Gastrocnemius medialis (tissue), 4 donors: ENCODE data around the gene COX17. TPM values are rescaled to one million over a fixed set of nuclear protein-coding genes. Genes with fewer than 3 reads are reported as not detected.
A peak's percentile ranks its signal among the peaks of the same experiment; 100 is the strongest.

Experiments used
- ATAC-seq, 2 donors: fragments of 150-250 bp; one replicate each; pipeline ENCODE4 v1.9.1; 2016
- DNase-seq, 2 donors: peaks; one replicate each; pipeline ENCODE4 v3.0.0-alpha.2; 2019
- H3K27ac ChIP-seq, 4 donors: fragments of 200-600 bp; sonication (generic); 1 replicate in 1 of 4; 2 replicates in 3 of 4; pipeline ENCODE4 v1.5.1; 2016 to 2018; ENCODE audit warnings: mild to moderate bottlenecking in 2 of 4, moderate library complexity in 1 of 4
- H3K27me3 ChIP-seq, 3 donors: fragments of 200-600 bp; sonication (generic) in 2 of 3; 1 replicate in 1 of 3; 2 replicates in 2 of 3; pipeline versions ENCODE4 v1.5.1 to v1.6.0; 2016 to 2019; ENCODE audit warnings: mild to moderate bottlenecking in 1 of 3, moderate library complexity in 1 of 3
- H3K36me3 ChIP-seq, 2 donors: fragments of 200-600 bp; sonication (generic) in 1 of 2; one replicate each; pipeline ENCODE4 v1.5.1; 2017 to 2018
- H3K4me1 ChIP-seq, 2 donors: fragments of 200-600 bp; sonication (generic) in 1 of 2; one replicate each; pipeline ENCODE4 v1.5.1; 2016 to 2017; ENCODE audit warnings: mild to moderate bottlenecking in 2 of 2
- H3K4me3 ChIP-seq, 4 donors: fragments of 200-600 bp; sonication (generic) in 3 of 4; 1 replicate in 1 of 4; 2 replicates in 3 of 4; pipeline ENCODE4 v1.5.1; 2016 to 2019; ENCODE audit warnings: mild to moderate bottlenecking in 2 of 4
- H3K9me3 ChIP-seq, 3 donors: fragments of 200-600 bp; sonication (generic) in 2 of 3; 1 replicate in 1 of 3; 2 replicates in 2 of 3; pipeline ENCODE4 v1.5.1; 2016 to 2019
- POLR2A ChIP-seq, 2 donors: fragments of 450-650 bp; IDR thresholded peaks; one replicate each; pipeline ENCODE4 v1.6.1; 2017; ENCODE audit warnings: antibody characterized with exemption in 2 of 2, mild to moderate bottlenecking in 2 of 2, moderate library complexity in 2 of 2
- in situ Hi-C, 4 donors: fragments of 200-750 bp; cut with MboI; loops; one replicate each; pipeline versions ENCODE4 v1.15.0 to v1.8.0; 2017; ENCODE audit warnings: low sequenced_read_pairs in 4 of 4
- intact Hi-C: fragments of 100-400 bp; cut with DNase I; formaldehyde crosslinking; loops from one replicate; pipeline ENCODE4 v1.15.1; 2023; ENCODE audit warnings: low total_unique reads
- total RNA-seq, 4 donors: library from RNA; depleted of rRNA; stranded (reverse); fragments of >200 nt; gene quantifications; one replicate each; pipeline versions ENCODE4 v1.1.0 to v1.2.3, GENCODE V29; 2016
- TF ChIP-seq, protein P1 (sequence below), 5 experiments: fragments of 450-650 bp in 3 of 5; fragments of 200-600 bp in 2 of 5; sonication (generic) in 2 of 5; IDR thresholded peaks in 4 of 5; conservative IDR thresholded peaks in 1 of 5; 1 replicate in 4 of 5; 2 replicates in 1 of 5; pipeline ENCODE4 v1.5.1; 2016 to 2019; ENCODE audit warnings: antibody characterized with exemption in 5 of 5, mild to moderate bottlenecking in 3 of 5, moderate library complexity in 3 of 5

Gene COX17
- total RNA-seq, 4 donors from 2014 or later = 63.4 to 146 (median 87.5) TPM

- H3K9me3 ChIP-seq = no peaks in the 10 kb centered on the region
- ATAC-seq (no peak), DNase-seq (no peak)
- intact Hi-C loops = loop anchor here (10.0 kb wide), 1 partner anchor 394 kb away; the partner anchor contains the start of gene GSK3B
- in situ Hi-C loops = no loop called here
- peak overlapping the region in 1 of 4 donors; percentile 21 for H3K27ac ChIP-seq
- peaks cover 0 to 8% of the 10 kb centered on the region in 2 donors for H3K4me1 ChIP-seq
- no peaks in the 10 kb centered on the region for H3K27me3 ChIP-seq
- TF ChIP-seq POLR2A (IDR thresholded peaks at IDR 0.05) = no peak
- TF ChIP-seq, protein P1, sequence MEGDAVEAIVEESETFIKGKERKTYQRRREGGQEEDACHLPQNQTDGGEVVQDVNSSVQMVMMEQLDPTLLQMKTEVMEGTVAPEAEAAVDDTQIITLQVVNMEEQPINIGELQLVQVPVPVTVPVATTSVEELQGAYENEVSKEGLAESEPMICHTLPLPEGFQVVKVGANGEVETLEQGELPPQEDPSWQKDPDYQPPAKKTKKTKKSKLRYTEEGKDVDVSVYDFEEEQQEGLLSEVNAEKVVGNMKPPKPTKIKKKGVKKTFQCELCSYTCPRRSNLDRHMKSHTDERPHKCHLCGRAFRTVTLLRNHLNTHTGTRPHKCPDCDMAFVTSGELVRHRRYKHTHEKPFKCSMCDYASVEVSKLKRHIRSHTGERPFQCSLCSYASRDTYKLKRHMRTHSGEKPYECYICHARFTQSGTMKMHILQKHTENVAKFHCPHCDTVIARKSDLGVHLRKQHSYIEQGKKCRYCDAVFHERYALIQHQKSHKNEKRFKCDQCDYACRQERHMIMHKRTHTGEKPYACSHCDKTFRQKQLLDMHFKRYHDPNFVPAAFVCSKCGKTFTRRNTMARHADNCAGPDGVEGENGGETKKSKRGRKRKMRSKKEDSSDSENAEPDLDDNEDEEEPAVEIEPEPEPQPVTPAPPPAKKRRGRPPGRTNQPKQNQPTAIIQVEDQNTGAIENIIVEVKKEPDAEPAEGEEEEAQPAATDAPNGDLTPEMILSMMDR (IDR thresholded peaks at IDR 0.05 in 4 of 5, conservative IDR thresholded peaks at IDR 0.05 in 1 of 5) = no peak
- no peaks in the 10 kb centered on the region for H3K36me3 ChIP-seq
- no peak overlapping the region for H3K4me3 ChIP-seq
Measured at GRCh38 chr3:119700920-119701734, 23.9 kb upstream of the COX17 start.

GRCh38 chr3:119700269-119700919 lies 23.2 kb upstream of the COX17 start:
- TF ChIP-seq POLR2A (IDR thresholded peaks at IDR 0.05) = no peak
- TF ChIP-seq, protein P1 (IDR thresholded peaks at IDR 0.05 in 4 of 5, conservative IDR thresholded peaks at IDR 0.05 in 1 of 5) = no peak
- in situ Hi-C loops = no loop called here

DNA sequence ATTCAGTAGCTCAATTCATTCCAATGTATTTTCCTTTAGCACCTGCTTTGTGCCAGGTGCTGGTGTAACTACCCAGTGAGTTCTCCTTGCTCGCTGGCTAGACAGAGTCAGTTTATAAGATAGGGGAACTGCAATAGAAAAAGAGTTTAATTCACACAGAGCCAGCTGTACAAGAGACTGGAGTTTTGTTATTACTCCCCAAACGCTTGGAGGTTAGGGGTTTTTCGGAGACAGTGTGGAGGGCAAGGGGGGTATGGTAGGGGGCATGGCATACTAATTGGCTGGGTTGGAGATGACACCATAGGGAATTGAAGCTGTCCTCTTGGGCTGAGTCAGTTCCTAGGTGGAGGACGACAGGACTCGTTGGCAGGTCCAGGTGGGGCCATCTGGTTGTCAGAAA lies 20.2 kb upstream of the COX17 start:
- Histone ChIP-seq H3K27me3 (no peaks in the 10 kb centered on the region), H3K27ac (no peak overlapping the region), H3K4me1 (no peaks in the 10 kb centered on the region), H3K4me3 (no peak overlapping the region), H3K9me3 (no peaks in the 10 kb centered on the region), H3K36me3 (no peaks in the 10 kb centered on the region)
- TF ChIP-seq, protein P1 (IDR thresholded peaks at IDR 0.05 in 4 of 5, conservative IDR thresholded peaks at IDR 0.05 in 1 of 5) = no peak
- TF ChIP-seq POLR2A (IDR thresholded peaks at IDR 0.05) = no peak
- DNase-seq = no peak
- intact Hi-C loops (no loop called here), in situ Hi-C loops (loop anchor here (25.0 kb wide), 3 partner anchors 185 to 410 kb away; partner anchors contain the start of genes ARHGAP31 (in 3 of the 4) and GSK3B (in 1 of the 4))
- no peak for ATAC-seq

More at GRCh38 chr3:119700269-119700919, 23.2 kb upstream of the COX17 start:
- peak overlapping the region in 2 of 4 donors; percentile 15 to 21 for H3K27ac ChIP-seq
- DNase-seq = no peak
- no peak for ATAC-seq
- intact Hi-C loops = loop anchor here (10.0 kb wide), 1 partner anchor 394 kb away; the partner anchor contains the start of gene GSK3B
- no peaks in the 10 kb centered on the region for H3K9me3 ChIP-seq
- no peaks in the 10 kb centered on the region for H3K36me3 ChIP-seq
- H3K4me1 ChIP-seq = peaks cover 0 to 8% of the 10 kb centered on the region in 2 donors
- H3K4me3 ChIP-seq = no peak overlapping the region
- no peaks in the 10 kb centered on the region for H3K27me3 ChIP-seq

- intact Hi-C loops (no loop called here), in situ Hi-C loops (loop anchor here (25.0 kb wide), 3 partner anchors 183 to 408 kb away; partner anchors contain the start of genes ARHGAP31 (in 3 of the 4) and GSK3B (in 1 of the 4))
- no peak for ATAC-seq
- H3K4me1 ChIP-seq = no peaks in the 10 kb centered on the region
- H3K27me3 ChIP-seq = no peaks in the 10 kb centered on the region
- no peak overlapping the region for H3K4me3 ChIP-seq
- no peak overlapping the region for H3K27ac ChIP-seq
- no peak for DNase-seq
- TF ChIP-seq, protein P1 (IDR thresholded peaks at IDR 0.05 in 4 of 5, conservative IDR thresholded peaks at IDR 0.05 in 1 of 5) = no peak
- TF ChIP-seq POLR2A (IDR thresholded peaks at IDR 0.05) = no peak
- no peaks in the 10 kb centered on the region for H3K9me3 ChIP-seq
- H3K36me3 ChIP-seq = no peaks in the 10 kb centered on the region
Measured at GRCh38 chr3:119695480-119695879, 18.3 kb upstream of the COX17 start.
